HG03175 (cell line): ENCODE measurements around the gene NUP214.
"Not testable (repeated sequence)": the region's sequence is repeated elsewhere in the genome, so short reads cannot be mapped to it uniquely, and the experiment has no call there.

ENCODE experiments used
- ATAC-seq: cut with Tn5 transposase; IDR thresholded peaks from one replicate; pipeline ENCODE4 v1.9.1; 2021; ENCODE audit warnings: mild to moderate bottlenecking, moderate library complexity; ENCODE audit not compliant: unreplicated experiment

Gene NUP214

DNA sequence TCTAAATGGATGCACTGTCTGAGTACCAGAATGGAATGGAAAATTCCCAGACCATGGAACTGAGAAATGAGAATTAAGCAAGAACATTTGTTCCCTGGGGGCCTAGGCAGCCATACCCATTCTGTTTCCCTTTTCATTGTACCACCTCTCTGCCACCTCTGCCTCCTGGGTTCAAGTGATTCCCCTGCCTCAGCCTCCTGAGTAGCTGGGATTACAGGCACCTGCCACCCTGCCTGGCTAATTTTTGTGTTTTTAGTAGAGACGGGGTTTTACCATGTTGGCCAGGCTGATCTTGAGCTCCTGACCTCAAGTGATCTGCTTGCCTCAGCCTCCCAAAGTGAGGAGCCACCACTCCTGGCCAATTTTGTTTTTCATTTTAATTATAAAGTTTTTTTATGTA, 33.3 kb downstream of the NUP214 start:
- ATAC-seq, result not testable (repeated sequence)

- ATAC-seq, result no peak
Observed at GRCh38 chr9:131160416-131161112, 35.2 kb downstream of the NUP214 start.

GRCh38 chr9:131161585-131161984, 36.2 kb downstream of the NUP214 start:
- no peak for ATAC-seq

- ATAC-seq, result no peak
Observed at GRCh38 chr9:131162886-131163285, 37.5 kb downstream of the NUP214 start.

DNA sequence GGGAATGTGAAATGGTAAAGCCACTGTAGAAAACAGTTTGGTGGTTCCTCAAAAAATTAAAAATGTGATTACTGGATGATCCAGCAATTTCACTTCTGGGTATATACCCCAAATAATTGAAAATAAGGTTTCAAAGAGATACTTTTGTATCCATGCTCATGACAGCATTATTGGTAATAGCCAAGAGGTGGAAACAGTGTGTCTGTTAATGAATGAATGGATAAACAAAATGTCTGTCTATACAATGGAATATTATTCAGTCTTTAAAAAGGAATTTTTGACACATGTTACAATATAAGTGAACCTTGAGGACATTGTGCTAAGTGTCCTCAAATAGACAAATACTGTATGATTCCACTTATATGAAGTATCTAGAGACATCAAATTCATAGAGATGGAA, 40.1 kb downstream of the NUP214 start:
- no peak for ATAC-seq

- no peak for ATAC-seq
Observed at GRCh38 chr9:131167146-131167692, 41.8 kb downstream of the NUP214 start.

DNA sequence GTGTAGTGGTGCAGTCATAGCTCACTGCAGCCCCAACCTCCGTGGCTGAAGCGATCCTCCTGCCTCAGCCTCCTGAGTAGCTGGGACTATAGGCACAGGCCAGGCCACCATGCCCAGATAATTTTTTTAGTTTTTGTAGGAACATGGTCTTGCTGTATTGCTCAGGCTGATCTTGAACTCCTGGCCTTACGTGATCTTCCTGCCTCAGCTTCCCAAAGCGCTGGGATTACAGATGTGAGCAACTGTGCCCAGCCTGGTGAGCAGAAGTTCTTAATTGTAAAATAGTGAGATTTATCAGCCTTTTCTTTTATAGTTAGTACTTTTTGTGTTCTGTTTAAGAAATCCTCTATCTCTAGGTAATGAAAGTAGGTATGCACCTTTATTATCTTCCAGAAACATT, 42.5 kb downstream of the NUP214 start:
- no peak for ATAC-seq

DNA sequence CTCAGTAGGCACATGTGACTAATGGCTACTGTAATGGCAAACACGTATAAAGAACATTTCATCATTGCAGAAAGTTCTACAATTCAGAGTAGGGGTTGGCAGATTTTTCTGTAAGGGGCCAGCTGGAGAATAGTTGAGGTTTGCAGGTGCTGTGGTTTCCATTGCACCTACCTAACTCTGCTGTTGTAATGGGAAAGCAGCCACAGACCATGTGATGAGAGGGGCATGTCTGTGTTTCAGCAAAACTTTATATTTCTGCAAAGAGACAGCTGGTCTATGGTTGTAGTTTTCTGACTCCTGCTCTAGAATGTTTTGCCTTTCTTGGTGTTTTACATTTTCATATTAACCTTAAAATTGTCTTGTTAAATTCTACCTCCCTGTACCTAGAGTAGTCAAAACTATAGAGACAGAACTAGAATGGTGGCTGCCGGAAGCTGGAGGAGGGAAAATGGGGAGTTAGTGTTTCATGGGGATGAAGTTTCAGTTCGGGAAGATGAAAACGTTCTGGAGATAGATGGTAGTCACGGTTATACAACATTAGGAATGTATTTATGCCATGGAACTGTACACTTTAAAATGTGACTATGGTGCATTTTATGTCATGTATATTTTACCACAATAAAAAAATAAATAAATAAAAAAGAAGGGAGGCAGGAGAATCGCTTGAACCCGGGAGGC, 44.3 kb downstream of the NUP214 start:
- ATAC-seq, result no peak

GRCh38 chr9:131173995-131174394, 48.6 kb downstream of the NUP214 start:
- no peak for ATAC-seq

- ATAC-seq, result no peak
Observed at GRCh38 chr9:131174681-131175239, 49.4 kb downstream of the NUP214 start.

DNA sequence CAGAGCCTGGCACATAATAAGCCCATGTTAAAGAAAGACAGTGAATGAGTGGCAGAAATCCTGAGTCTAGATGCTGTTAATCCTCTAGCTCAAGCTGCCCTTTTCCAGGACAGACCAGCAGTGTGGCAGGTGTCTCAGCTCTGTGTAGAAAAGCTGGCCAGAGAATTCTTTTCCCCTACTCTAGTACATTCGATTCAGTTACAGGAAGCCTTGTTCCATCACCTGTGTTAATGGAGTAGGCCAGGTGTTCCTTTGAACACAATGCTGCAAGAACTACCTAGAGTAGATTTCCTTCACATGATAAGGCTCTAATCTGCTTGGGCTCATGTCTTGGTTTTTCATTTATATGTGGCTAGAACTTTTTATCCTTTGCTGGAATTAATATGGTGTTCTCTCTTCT, 52.5 kb downstream of the NUP214 start:
- ATAC-seq, result no peak

- no peak for ATAC-seq
Observed at GRCh38 chr9:131178382-131178781, 53.0 kb downstream of the NUP214 start.

DNA sequence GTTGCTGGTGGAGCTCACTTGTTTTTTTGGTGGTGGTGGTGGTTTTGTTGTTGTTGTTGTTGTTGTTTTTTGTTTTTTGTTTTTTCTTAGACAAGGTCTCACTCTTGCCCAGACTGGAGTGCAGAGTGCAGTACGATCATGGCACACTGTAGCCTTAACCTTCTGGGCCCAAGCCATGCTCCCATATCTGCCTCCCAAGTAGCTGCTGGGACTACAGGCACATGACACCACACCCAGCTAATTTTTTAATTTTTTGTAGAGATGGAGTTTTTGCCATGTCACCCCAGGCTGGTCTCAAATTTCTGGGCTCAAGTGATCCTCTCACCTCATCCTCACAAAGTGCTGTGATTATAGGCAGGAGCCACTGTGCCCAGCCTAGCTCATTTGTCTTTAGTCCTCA, 53.5 kb downstream of the NUP214 start:
- no peak for ATAC-seq

DNA sequence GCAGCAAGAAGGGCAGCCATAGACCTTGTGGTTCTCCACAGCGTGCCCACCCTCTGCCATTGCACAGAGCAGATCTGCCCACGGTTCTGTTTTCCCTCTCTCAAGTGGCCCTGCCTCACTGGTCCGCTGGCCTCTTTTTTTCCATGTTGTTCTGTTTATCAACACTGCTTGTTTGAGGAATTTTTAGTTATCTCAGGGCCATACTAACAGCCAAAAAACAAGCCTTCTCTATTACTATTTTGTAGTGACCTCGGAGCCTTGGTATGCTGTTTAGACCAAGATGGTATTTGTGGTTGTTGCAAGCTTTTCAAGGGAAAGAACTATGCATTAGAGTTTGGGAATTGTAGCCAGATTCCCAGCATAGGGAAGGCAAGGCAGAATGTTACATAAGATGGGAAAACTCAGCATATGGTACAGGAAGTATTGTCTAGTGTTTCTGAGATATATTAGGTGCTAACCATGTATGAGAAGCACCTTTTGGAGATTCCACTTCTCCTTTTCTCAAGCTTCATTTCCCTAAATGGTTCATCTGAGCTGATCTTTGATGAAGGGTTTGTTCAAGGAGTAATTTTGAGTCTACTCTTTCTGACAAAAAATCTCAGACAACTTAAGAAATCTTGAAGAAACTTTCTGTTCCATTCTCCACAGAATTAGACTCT, 54.3 kb downstream of the NUP214 start:
- no peak for ATAC-seq

GRCh38 chr9:131180454-131180853, 55.1 kb downstream of the NUP214 start:
- ATAC-seq, result no peak

DNA sequence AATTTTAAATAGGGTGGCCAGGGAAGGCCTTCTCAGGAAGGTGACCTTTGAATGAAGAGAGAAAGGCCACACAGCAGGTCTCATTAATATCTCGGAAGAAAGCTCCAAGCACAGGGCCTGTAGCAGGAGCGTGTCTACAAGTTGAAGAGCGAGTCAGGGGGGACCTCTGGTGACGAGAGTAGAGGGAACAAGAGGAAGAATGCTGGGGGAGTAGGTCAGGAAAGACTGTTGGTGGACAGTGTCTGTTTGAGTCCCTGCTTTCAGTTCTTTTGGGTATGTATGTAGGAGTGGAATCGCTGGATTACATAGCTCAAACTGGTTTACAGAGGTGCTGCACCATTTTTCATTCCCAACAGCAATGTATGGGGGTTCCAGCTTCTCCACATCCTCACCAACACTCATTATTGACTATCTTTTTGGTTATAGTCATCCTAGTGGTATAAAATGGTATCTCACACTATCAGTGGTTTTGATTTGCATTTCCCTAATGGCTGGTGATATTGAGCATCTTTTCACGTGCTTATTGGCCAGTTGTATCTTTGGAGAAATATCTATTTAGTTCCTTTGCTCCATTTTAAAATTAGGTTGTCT, 55.8 kb downstream of the NUP214 start:
- ATAC-seq, result no peak

DNA sequence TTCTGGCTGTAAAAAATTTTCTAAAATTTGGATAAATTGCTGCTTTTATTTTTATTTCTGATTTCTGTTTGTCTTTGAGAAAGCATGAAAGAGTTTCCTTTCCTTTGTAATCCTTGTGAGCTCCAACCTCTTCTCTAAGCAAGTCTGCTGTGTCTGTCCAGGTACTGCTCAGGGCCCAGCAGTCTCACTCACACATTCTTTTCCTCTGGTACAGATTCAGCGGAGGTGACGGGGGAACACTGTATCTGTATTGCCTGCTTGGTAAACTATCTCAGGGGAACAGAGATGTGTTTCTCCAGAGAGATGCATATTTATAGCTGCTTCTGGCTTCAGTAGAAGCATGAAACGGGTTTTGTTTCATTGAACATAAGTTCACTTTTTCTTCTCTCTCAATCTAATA, 60.5 kb downstream of the NUP214 start:
- no peak for ATAC-seq

DNA sequence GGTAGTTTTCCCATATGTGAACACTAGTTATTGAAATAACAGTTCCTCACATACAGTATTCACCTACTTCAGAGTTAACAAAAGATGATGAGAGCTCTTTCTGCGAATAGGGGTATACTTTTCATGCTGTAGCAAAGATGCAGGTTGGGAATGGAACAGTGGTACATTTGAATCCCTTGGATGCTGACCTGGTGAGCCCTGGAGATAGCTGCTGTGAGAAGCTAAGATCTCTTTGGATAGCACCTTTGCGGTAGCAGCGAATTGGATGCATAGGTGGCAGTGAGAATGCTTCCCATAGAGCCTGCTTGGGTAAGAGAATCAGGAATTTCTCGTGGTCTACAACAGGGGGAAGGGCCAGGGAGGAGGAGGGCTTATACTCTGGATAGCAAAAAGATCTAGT, 61.2 kb downstream of the NUP214 start:
- no peak for ATAC-seq

- ATAC-seq, result no peak
Observed at GRCh38 chr9:131187957-131188356, 62.6 kb downstream of the NUP214 start.

- no peak for ATAC-seq
Observed at GRCh38 chr9:131188976-131189375, 63.6 kb downstream of the NUP214 start.

DNA sequence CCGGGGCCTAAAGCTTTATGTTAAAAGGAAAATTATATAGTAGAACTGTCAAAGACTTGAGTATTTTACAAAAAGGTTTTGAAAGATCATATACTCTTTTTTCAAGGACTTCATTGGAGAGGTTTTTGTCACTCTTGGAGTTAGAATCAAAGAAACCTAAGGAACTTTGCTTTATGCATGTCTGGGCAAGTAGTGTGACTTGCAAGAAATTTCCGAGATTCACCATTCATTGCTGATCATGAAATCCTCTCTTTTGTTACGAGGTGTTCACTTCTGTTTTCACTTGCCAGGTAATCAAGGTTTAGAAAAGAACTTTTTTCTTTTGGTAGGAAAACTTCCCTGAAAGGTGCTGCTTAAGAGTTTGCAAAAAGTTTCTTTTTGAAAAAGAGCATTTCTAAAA, 64.8 kb downstream of the NUP214 start:
- ATAC-seq, result no peak
